ENCODE data around the gene LRCH1. TPM values are rescaled to one million over a fixed set of nuclear protein-coding genes. Genes with fewer than 3 reads are reported as not detected.
A peak's percentile ranks its signal among the peaks of the same experiment; 100 is the strongest.

LRCH1 gene
- total RNA-seq, 4 donors from 2014 or later, result 13.6 to 29.7 (median 18.5) TPM

DNA sequence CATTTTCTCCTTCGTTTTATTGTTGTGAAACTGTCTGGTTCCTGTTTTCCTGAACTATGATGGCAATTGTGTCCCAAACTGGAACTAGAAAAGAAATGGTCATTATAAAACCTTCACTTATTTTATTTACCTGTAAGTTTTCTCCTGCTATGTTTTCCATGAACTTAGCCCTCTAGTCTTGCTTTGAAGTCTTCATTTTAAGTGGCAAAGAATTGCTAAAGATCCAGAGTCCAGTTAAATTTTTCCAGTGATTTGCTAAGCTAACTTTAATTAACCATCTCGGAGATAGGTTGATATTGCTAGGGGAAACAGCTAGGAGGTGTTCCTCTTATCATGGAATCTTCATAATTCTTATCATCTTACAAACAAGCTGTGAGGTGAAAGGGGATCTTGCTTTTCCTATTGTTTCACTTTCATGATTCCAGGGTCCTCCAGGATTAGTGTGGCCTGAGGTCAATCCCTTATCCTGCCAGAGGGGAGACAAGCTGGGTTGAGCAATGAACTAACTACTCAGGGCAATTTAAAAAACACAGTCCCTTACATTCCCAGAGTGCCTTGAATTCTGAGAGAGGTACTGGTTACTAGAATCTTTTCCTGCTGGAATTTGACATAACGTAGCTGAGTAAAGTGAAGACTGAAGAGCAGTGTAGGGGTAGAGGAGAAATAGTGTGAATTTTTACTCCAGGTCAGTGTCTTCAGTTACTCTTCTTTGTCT is 131.5 kb downstream of the LRCH1 start:
- no peak for DNase-seq
- H3K27me3 ChIP-seq, result no peaks in the 10 kb centered on the region
- no peaks in the 10 kb centered on the region for H3K9me3 ChIP-seq
- no peak overlapping the region for H3K4me3 ChIP-seq
- H3K36me3 ChIP-seq, result no peaks in the 10 kb centered on the region
- peak overlapping the region in 2 of 4 donors; percentile 2 to 13 for H3K27ac ChIP-seq
- peaks cover 0 to 36% (median 0%) of the 10 kb centered on the region in 4 donors for H3K4me1 ChIP-seq
- TF ChIP-seq, protein P1, sequence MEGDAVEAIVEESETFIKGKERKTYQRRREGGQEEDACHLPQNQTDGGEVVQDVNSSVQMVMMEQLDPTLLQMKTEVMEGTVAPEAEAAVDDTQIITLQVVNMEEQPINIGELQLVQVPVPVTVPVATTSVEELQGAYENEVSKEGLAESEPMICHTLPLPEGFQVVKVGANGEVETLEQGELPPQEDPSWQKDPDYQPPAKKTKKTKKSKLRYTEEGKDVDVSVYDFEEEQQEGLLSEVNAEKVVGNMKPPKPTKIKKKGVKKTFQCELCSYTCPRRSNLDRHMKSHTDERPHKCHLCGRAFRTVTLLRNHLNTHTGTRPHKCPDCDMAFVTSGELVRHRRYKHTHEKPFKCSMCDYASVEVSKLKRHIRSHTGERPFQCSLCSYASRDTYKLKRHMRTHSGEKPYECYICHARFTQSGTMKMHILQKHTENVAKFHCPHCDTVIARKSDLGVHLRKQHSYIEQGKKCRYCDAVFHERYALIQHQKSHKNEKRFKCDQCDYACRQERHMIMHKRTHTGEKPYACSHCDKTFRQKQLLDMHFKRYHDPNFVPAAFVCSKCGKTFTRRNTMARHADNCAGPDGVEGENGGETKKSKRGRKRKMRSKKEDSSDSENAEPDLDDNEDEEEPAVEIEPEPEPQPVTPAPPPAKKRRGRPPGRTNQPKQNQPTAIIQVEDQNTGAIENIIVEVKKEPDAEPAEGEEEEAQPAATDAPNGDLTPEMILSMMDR (IDR thresholded peaks at IDR 0.05), result no peak
- TF ChIP-seq POLR2A (IDR thresholded peaks at IDR 0.05), result no peak

DNA sequence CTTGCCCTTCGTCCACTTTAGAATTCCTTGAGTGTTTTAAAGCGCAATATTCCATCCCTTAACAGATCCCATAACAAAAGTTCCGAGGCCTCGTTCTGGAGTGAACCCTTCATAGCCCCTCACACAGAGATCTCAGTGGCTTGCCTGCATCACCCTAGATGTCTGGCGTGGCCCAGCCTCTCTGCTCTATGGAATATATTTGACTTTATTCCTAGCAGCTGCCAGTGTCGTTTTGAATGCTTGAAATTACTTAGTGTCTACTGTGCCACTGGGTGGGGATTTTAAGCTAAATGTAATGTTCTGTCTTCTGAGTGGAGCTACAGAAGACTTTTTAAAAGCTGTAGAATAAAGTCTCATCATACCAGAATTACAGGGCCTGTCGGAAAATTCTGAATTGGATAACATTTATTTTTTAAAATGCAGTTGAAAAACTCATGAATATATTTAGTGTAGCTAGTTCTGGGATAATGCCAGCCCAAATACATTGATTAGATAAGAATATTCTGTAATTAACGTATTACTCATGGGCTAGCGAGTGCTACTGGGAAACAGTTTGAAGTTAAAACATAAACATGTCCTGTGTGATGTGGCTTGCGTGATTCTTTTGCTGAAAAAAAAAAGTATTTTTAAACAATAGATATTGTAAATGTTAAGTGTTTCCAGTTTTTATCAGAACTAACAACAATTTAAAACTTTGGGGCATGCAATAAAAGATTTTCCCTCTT is 132.2 kb downstream of the LRCH1 start:
- no peaks in the 10 kb centered on the region for H3K36me3 ChIP-seq
- no peaks in the 10 kb centered on the region for H3K27me3 ChIP-seq
- peak overlapping the region in 1 of 4 donors; percentile 2 for H3K27ac ChIP-seq
- H3K4me1 ChIP-seq, result peaks cover 0 to 29% (median 0%) of the 10 kb centered on the region in 4 donors
- no peaks in the 10 kb centered on the region for H3K9me3 ChIP-seq
- TF ChIP-seq, protein P1 (IDR thresholded peaks at IDR 0.05), result no peak
- no peak for TF ChIP-seq POLR2A (IDR thresholded peaks at IDR 0.05)
- no peak overlapping the region for H3K4me3 ChIP-seq
- DNase-seq, result no peak

DNA sequence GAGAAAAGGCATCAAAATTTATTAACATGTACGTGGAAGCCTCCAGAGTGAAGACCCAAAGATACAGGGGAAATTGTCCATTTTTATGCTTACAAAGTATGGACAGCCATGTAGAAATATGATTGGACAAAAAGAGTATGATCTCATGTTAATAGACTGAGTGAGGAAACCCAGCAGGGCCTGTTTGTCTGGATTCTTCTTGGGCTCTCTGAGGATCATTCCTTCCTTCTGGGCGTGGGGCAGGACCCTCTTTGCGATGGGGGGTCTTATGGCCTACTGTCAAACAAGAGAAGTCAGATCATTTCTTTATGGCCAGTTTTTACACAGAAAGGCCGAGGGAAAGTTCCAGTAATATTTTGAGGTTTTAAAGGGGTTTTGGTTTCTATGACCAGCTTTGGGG is 133.2 kb downstream of the LRCH1 start:
- no peak overlapping the region for H3K4me3 ChIP-seq
- H3K27ac ChIP-seq, result no peak overlapping the region
- H3K36me3 ChIP-seq, result no peaks in the 10 kb centered on the region
- H3K4me1 ChIP-seq, result peaks cover 0 to 30% (median 0%) of the 10 kb centered on the region in 4 donors
- H3K27me3 ChIP-seq, result no peaks in the 10 kb centered on the region
- H3K9me3 ChIP-seq, result no peaks in the 10 kb centered on the region
- DNase-seq, result no peak
- no peak for TF ChIP-seq POLR2A (IDR thresholded peaks at IDR 0.05)
- TF ChIP-seq, protein P1 (IDR thresholded peaks at IDR 0.05), result no peak

DNA sequence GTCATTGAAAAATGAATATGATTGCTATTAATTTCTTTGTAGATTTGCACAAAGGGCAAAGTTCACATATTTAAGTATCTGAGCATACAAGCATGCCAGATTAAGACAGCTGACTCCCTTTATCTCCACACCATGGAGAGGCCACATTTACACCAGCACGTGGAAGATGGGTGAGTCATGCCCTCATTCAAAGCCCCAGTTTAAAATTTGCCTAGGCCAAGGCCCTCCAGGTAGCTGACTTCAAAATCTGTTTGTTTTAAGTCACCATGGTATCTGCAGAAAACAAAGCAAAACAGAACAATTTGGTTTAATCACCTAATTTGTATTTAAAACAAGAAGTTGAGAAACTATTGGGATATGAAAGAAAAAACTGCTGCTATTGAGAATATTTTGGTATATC is 134.8 kb downstream of the LRCH1 start:
- Histone ChIP-seq H3K4me3 (no peak overlapping the region), H3K9me3 (no peaks in the 10 kb centered on the region), H3K4me1 (peaks cover 0 to 39% (median 0%) of the 10 kb centered on the region in 4 donors), H3K36me3 (no peaks in the 10 kb centered on the region), H3K27ac (no peak overlapping the region), H3K27me3 (no peaks in the 10 kb centered on the region)
- no peak for TF ChIP-seq POLR2A (IDR thresholded peaks at IDR 0.05)
- TF ChIP-seq, protein P1 (IDR thresholded peaks at IDR 0.05), result no peak
- DNase-seq, result no peak

DNA sequence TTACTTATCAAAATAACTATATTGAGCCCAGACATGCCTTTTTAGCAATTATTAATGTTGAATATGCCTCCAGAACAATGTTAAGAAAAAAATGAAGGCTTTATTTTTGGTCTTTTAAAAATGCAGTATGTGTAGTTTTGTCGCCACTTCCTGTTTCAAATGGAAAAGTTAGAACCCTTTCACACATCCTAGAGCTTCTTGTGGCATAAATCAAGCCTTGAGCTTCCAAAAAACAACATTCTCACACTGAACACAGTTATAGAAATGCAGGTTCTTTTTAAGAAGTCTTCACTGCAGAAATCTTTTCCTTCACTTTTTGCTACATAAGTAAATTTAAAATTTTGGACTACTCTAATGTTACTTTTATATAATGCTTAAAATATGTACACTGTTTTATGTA is 135.3 kb downstream of the LRCH1 start:
- Histone ChIP-seq H3K4me1 (peaks cover 0 to 39% (median 0%) of the 10 kb centered on the region in 4 donors), H3K36me3 (peaks cover 0 to 2% (median 0%) of the 10 kb centered on the region in 3 donors), H3K9me3 (no peaks in the 10 kb centered on the region), H3K4me3 (no peak overlapping the region), H3K27me3 (no peaks in the 10 kb centered on the region), H3K27ac (no peak overlapping the region)
- no peak for TF ChIP-seq POLR2A (IDR thresholded peaks at IDR 0.05)
- TF ChIP-seq, protein P1 (IDR thresholded peaks at IDR 0.05), result no peak
- DNase-seq, result no peak
